Lower leg skin (tissue), 4 donors: ENCODE measurements around the gene PRR27. TPM values are rescaled to one million over a fixed set of nuclear protein-coding genes. Genes with fewer than 3 reads are reported as not detected.

Experiments used
- DNase-seq, 2 donors: peaks; one replicate each; pipeline ENCODE4 v3.0.0-alpha.2; 2019; ENCODE audit warnings: low spot score in 2 of 2
- H3K4me3 ChIP-seq: fragments of 200-600 bp; sonication (generic); 2 replicates; pipeline ENCODE4 v1.5.1; 2017; ENCODE audit warnings: mild to moderate bottlenecking, low read depth; ENCODE audit not compliant: poor library complexity, severe bottlenecking
- POLR2A ChIP-seq, 2 donors: fragments of 450-650 bp; IDR thresholded peaks; one replicate each; pipeline ENCODE4 v1.6.1; 2016 to 2017; ENCODE audit warnings: antibody characterized with exemption in 2 of 2, mild to moderate bottlenecking in 1 of 2, moderate library complexity in 1 of 2
- WGBS, 2 donors: methylation state at CpG; one replicate each; pipeline ENCODE4 v1.1.5; 2018; 5-methylcytosine and 5-hydroxymethylcytosine counted together
- intact Hi-C: fragments of 100-400 bp; cut with DNase I; formaldehyde crosslinking; loops from one replicate; pipeline ENCODE4 v1.15.0; 2023; ENCODE audit warnings: low total_unique reads
- total RNA-seq, 4 donors: library from RNA; depleted of rRNA; stranded (reverse); fragments of >200 nt; gene quantifications; one replicate each; pipeline ENCODE4 v1.1.0, GENCODE V29; 2016
- TF ChIP-seq, protein P1 (sequence below), 3 donors: fragments of 450-650 bp; IDR thresholded peaks; one replicate each; pipeline ENCODE4 v1.5.1; 2016; ENCODE audit warnings: antibody characterized with exemption in 3 of 3, mild to moderate bottlenecking in 3 of 3, moderate library complexity in 2 of 3

PRR27 gene
- total RNA-seq, 4 donors from 2014 or later: not detected

GRCh38 chr4:70138751-70139150 is 15.3 kb upstream of the PRR27 start:
- WGBS, 2 donors: 69 to 89% methylated on average over 3 of the region's 3 CpGs
- H3K4me3 ChIP-seq: no peak overlapping the region
- no peak for TF ChIP-seq POLR2A (IDR thresholded peaks at IDR 0.05)
- TF ChIP-seq, protein P1, sequence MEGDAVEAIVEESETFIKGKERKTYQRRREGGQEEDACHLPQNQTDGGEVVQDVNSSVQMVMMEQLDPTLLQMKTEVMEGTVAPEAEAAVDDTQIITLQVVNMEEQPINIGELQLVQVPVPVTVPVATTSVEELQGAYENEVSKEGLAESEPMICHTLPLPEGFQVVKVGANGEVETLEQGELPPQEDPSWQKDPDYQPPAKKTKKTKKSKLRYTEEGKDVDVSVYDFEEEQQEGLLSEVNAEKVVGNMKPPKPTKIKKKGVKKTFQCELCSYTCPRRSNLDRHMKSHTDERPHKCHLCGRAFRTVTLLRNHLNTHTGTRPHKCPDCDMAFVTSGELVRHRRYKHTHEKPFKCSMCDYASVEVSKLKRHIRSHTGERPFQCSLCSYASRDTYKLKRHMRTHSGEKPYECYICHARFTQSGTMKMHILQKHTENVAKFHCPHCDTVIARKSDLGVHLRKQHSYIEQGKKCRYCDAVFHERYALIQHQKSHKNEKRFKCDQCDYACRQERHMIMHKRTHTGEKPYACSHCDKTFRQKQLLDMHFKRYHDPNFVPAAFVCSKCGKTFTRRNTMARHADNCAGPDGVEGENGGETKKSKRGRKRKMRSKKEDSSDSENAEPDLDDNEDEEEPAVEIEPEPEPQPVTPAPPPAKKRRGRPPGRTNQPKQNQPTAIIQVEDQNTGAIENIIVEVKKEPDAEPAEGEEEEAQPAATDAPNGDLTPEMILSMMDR (IDR thresholded peaks at IDR 0.05): no peak
- DNase-seq: no peak
- intact Hi-C loops: no loop called here

GRCh38 chr4:70151271-70151670 is 2.8 kb upstream of the PRR27 start:
- no peak overlapping the region for H3K4me3 ChIP-seq
- no peak for DNase-seq
- TF ChIP-seq POLR2A (IDR thresholded peaks at IDR 0.05): no peak
- TF ChIP-seq, protein P1 (IDR thresholded peaks at IDR 0.05): no peak
- 59 to 74% methylated on average over 3 of the region's 3 CpGs for WGBS, 2 donors
- intact Hi-C loops: no loop called here

GRCh38 chr4:70152088-70152487 is 1.9 kb upstream of the PRR27 start:
- TF ChIP-seq POLR2A (IDR thresholded peaks at IDR 0.05): no peak
- TF ChIP-seq, protein P1 (IDR thresholded peaks at IDR 0.05): no peak
- intact Hi-C loops: no loop called here
- WGBS, 2 donors: 91 to 93% methylated on average over 2 of the region's 2 CpGs
- H3K4me3 ChIP-seq: no peak overlapping the region
- no peak for DNase-seq

GRCh38 chr4:70158576-70158975 is 4.5 kb downstream of the PRR27 start:
- 44 to 56% methylated on average over 2 of the region's 2 CpGs for WGBS, 2 donors
- intact Hi-C loops: no loop called here
- no peak for DNase-seq
- TF ChIP-seq, protein P1 (IDR thresholded peaks at IDR 0.05): no peak
- TF ChIP-seq POLR2A (IDR thresholded peaks at IDR 0.05): no peak
- H3K4me3 ChIP-seq: no peak overlapping the region

- 28 to 30% methylated on average over 5 of the region's 5 CpGs for WGBS, 2 donors
- TF ChIP-seq POLR2A (IDR thresholded peaks at IDR 0.05): no peak
- TF ChIP-seq, protein P1 (IDR thresholded peaks at IDR 0.05): no peak
- DNase-seq: no peak
- intact Hi-C loops: no loop called here
- H3K4me3 ChIP-seq: no peak overlapping the region
Measured at GRCh38 chr4:70177090-70177489, 23.1 kb downstream of the PRR27 start.

DNA sequence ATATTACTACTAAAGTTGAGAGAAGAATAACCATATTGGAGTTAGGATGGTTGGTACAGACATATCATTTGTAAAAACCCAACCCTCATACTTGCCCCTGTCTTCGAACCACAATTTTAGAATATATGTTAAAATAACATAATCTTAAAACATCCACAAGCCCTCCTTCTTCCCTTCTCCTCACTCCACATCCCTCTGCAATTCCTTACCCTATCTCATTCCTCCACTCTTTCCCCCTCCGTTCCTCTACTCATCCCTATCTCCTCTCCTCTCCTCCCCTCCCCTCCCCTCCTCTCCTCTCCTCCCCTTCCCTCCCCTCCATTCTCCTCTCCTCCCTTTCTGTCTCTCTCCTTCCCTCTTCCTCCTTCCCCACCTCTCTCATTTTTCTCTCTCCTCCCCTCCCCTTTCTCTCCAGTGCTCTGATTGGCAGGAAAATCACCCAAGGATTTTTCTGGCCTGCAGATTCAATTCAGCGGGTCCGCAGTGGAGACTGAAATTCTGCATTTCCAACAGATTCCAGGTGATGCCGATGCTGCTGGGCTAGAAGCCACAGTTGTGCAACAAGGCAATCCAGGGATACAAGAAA is 24.1 kb downstream of the PRR27 start:
- WGBS, 2 donors: 85 to 86% methylated on average over 5 of the region's 5 CpGs
- intact Hi-C loops: no loop called here
- DNase-seq: no peak
- TF ChIP-seq POLR2A (IDR thresholded peaks at IDR 0.05): no peak
- TF ChIP-seq, protein P1 (IDR thresholded peaks at IDR 0.05): no peak
- H3K4me3 ChIP-seq: no peak overlapping the region
